Stromal cell of bone marrow (primary cell): ENCODE data around the gene FER1L5.

Experiments used
- DNase-seq: peaks from one replicate; pipeline ENCODE4 v3.0.0-alpha.2; 2012; ENCODE audit warnings: low read depth

Gene FER1L5

DNA sequence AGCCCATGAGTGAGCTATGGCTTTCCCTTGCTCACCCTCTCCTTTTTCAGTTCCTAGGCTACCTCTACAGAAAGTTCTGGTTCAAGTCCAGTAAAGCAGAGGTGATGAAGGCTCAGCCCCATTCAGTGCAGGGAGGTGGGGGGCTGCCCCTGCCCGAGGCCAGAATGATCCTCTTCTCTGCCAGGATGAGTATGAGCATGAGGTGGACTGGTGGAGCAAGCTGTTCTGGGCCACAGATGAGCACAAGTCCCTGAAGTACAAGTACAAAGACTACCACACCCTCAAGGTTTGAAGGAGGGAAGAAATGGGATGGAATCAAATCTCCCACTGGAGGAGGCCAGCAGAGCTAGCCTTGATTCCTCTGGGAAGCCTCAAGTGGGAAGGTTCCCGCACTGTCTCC, 54.9 kb downstream of the FER1L5 start:
- no peak for DNase-seq

DNA sequence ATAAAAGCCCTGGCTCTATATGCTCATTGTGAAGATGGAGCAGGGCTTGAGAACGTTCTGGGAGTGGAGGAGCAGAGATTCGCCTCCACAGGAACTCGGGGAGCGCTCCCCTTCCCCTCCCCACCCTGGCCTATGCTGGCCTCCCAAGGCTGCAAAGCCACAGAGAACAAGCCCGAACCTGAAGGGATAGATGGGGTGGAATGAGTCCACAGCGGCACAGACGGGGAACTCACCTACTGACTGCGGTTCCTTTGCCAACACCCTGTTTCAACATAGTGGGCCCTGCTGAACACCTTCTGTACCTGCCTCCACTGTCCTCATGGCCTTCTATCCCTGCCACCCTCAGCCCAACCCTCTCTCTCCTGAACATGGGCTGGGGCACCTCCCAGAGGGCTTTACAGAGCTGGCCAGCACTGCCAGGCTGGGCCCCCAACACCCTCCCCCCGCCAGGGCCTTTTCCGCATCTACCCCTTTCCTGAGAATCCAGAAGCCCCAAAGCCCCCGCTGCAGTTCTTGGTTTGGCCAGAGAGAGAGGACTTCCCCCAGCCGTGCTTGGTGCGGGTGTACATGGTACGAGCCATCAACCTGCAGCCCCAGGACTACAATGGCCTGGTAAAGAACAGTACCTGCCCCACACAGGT, 55.8 kb downstream of the FER1L5 start:
- DNase-seq, result no peak

DNA sequence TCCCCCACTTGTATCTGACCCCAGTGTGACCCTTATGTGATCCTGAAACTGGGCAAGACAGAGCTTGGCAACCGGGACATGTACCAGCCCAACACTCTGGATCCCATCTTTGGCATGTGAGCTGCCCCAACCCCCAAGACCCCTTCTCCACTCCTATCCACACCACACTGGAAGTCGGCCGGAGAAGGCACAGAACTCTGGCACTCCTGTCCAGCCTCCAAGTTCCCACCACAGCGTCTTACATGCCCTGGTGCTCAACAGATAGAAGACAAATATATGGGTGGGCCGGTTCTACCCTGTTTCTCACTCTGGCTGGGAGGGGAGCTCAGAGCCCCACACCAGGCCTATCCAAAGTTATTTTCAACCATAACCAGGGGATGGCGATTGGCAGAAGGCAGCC, 56.5 kb downstream of the FER1L5 start:
- DNase-seq, result no peak

DNA sequence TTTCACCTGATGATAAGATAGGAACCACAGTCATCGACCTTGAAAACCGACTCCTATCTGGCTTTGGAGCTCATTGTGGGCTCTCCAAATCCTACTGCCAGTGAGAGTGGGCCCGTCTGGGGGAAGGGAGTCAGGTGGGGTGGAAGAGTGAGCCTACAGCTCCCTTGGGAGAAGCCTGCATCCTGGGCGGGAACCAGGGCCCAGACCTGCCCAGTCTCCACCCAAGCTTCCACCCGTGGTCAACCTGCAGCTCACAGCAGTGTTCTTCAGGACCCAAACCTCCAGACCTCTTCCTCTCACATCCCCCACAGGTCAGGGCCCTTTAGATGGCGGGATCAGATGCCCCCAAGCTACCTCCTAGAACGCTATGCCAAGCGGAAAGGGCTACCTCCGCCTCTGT, 57.1 kb downstream of the FER1L5 start:
- DNase-seq, result no peak

DNA sequence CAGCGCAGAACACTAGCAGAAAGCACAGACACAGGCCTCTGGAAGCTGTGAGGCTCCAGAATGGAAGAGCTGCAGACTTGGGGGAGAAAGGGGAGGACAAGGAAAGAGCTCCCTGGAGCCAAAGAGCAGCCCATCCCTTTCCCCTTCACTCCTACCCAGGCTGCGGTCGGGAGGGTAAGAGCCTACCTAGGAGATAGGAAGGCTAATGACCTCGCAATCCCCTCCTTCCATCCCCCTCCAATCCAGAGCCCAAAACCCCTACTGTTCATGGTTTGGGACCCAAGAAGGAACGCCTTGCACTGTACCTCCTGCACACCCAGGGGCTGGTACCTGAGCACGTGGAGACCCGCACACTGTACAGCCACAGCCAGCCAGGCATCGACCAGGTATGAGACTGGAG, 57.5 kb downstream of the FER1L5 start:
- no peak for DNase-seq

DNA sequence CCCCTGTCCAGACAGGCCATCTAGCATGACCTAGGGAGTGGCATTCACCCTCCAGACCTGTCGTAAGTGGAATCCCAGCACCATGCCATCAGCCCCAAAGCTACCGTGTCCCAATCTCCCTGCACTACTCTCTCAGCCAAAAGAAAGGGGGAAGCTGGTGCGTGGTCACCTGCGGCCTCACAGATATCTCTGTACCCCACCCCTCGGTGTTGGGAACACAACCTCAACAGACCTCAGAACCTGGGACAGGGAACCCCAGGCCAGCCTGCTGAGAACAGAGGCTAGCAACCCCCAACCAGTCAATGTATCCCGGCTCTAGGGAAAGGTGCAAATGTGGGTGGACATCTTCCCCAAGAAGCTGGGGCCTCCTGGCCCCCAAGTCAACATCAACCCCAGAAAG, 59.1 kb downstream of the FER1L5 start:
- no peak for DNase-seq

DNA sequence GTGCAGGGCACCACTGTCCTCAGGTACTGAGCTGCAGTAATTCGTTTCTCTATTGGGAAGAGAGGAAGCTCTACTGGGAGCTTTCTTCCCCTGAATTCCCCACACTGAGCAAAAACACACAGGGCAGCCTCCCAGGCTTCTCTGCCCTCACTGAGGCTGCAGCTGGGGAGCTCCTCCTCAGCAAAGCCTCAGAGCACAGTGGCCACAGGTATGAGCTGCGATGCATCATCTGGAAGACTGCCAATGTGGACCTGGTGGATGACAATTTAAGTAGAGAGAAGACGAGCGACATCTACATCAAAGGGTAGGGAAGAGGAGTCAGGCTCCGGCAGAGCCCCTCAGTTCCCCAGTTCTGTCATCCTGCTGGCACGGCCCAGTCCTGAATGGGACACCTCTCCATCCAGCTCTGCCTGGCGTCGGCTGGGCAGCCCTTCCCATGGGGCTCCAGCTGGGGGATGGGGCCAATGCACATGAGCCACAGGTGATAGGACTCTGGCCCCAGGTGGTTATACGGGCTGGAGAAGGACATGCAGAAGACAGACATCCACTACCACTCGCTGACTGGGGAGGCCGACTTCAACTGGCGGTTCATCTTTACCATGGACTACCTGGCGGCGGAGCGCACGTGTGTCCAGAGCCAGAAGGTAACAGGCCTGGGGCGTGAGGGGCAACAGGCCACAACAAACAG, 59.7 kb downstream of the FER1L5 start:
- no peak for DNase-seq

DNA sequence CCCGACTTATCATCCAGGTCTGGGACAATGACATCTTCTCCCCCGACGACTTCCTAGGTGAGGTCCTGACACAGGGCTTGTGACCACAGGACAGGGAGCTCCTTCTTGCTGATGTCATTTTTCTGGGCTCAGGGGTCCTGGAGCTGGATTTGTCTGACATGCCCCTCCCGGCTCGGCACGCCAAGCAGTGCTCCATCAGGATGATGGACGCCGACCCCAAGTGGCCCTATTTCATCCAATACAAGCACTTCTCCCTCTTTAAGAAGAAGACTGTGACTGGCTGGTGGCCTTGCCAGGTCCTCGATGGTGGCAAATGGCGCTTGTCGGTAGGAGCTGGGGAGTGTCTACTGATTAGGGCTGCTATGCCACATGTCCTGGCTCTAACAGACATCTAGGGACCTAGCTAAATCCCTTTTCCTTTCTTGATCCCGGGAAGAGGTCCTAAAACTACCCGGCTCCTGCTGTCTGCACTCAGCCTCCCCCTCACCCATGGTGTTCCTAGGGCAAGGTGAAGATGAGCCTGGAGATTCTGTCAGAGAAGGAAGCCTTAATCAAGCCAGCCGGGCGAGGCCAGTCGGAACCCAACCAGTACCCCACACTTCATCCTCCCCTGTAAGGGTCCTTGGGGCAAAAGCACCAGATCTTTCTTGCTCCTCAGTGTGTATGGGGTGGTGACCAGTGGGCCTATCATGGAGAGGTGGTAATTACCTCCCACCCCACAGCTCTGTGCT, 60.6 kb downstream of the FER1L5 start:
- no peak for DNase-seq

DNA sequence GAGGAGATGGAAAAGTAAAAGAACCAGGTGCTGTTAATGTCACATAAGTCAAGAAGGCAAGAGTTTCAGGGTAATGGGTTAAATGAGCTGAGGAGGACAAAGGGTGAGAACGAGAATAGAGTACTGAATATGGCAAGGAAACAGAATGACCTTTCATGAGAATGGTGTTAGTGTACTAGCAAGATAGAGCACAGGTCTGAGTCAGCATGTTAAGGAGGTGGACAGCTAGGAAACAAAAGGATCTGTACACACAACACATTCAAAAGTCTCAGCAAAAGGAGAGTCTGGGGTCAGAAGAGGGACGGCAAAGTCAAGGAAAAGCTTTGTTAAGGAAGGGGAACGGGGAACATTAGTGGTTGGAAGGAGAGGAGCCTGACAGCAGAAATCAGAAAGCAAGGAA, 68.4 kb downstream of the FER1L5 start:
- no peak for DNase-seq

DNA sequence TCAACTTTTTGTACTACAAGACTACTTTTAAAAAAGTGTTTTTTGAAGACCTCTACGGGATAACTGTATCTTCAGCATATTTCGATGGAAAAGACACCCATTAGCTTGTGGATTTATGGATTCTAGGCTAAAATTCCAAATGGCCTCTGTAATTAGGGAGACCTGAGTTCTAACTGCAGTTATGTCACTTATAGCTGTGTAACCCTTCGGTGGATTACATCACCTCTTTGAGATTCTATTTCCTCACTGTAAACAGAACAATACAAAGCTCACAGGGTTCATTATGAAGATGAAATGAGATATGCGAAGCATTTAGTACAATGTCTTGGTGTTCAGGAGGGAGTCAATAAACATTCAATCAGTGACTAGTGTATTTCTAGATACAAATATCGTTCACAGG, 73.1 kb downstream of the FER1L5 start:
- DNase-seq, result no peak

DNA sequence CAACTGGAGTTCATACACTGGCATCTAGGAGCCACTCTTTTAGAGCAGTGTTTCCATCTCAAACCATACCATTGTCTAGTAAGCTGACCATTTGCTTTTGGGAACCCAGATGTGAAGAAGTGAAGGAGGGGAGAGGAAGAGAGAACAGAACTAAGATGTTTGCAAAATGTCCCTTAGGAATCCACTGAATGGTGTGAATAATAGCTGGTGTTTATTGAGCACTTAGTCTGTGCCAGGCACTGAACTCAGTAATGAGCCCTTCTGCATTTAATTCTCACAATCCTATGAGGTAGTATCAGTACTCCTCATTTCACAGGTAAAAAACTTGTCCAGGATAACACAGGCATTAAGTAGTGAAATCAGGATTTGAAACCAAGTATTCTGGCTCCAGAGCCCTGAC, 73.8 kb downstream of the FER1L5 start:
- DNase-seq, result no peak

DNA sequence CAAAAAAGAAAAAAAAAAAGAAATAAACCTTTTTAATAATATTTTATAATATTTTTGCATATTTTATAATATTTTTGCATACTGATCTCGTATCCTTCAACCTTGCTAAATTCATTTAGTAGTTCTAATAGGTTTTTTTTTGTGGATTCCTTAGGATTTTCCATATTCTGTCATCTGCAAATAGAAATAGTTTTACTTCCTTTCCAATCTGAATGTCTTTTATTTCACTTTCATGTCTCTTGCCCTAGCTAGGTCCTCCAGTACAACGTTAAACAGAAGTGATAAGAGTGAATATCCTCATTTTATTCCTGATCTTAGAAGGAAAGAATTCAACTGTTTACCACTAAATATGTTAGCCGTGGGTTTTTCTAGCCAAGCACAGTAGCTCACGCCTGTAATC, 83.6 kb downstream of the FER1L5 start:
- no peak for DNase-seq

DNA sequence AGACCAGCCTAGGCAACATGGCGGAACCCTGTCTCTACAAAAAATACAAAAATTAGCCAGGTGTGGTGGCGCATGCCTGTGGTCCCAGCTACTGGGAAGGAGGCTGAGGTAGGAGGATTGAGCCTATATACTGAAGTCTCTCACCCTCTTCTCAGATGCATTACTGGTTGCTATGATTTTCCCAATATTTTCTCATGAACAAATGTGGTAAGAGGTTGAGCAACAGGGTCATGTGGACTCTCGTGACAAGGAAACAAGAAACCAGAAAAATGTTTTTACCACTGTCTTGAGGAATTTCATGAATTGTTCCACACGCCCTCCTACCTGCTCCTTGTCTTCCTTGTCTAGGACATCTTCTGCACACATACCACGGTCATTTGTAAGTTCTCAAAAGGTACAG, 84.9 kb downstream of the FER1L5 start:
- no peak for DNase-seq

DNA sequence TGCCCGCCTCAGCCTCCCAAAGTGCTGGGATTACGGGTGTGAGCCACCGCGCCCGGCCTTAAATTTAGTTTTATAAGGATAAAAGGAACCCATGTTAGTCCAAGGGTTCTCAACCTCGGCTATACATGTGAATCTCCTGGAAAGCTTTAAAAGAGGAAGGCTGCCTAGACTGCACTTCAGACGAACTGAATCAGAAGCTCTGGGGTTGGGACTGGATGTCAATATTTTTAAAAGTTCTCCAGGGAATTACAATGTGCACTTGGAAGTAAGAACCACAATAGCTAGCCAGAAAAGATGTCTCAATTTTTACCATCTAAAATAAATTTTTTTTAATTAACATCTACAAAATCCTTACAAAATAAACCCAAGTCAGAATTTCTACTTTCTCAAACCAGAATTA, 87.2 kb downstream of the FER1L5 start:
- DNase-seq, result peak; percentile 25

DNA sequence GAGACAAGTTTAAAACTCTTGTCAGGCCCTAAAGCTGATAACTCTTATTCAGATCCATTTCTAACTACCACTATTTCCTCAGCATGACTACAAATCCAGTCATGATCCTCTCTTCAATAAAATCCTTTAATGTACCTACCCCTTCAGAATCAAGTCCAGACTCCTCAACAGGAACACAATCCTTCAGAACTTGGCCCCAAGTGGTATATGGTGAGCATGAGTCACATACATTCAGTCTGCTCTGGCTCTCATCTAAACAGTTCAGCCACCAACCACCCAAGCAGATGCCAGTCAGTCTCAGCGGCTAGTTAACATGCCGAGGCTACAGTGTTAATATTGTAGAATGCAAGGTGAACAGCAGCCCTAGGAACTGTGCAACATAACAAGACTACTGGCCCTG, 87.6 kb downstream of the FER1L5 start:
- peak; percentile 67 for DNase-seq

DNA sequence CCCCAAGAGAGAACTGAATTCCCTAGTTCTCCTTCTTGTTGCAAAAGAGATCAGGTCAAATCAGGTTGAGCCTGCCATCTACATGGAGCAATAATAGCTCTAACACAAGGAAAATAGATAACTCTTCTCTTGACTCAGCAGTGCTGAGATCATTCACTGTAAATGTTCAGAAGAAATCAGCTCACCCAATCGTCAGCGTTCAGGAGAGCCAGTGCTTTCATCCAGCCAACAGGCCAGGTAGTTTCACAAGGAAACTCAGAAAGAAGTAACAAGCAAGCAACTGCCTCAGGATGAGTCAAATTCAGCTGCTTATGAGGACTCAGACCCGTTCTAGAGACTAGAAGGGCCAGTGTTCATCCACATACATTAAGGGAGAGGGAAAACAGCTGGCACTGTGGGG, 91.4 kb downstream of the FER1L5 start:
- DNase-seq, result no peak

DNA sequence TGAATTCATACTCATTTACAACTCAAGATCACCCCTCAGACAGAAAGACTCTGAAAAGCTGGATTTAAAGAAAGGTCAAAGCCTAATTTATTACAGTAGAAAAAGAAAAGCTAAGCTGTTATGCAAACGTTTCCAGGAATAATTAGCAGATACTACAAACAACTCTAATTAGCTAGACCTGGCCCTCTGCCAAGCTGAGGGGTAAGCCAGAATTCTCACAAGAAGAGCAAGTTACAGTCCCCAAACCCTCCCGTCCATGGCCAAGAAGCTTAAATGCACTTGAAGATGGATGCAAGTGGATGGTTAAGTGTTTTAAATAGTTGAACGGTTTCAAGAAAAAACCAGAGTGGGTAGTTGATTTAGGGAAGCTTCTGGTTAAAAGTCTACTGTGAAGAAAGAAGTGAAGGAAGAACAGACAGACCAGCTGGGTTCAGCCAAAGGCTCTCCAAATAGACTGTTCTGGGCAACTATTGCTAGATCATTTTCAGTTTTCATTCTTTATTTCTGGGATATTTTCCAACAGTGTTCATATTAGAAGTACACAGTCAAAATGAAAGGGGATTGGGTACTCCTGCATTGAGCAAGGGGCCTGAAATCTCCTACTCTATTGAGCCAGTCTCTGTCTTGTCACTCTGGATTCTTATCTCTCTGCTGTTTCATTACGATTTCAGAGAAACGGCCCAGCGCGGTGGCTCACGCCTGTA, 92.5 kb downstream of the FER1L5 start:
- DNase-seq, result no peak

DNA sequence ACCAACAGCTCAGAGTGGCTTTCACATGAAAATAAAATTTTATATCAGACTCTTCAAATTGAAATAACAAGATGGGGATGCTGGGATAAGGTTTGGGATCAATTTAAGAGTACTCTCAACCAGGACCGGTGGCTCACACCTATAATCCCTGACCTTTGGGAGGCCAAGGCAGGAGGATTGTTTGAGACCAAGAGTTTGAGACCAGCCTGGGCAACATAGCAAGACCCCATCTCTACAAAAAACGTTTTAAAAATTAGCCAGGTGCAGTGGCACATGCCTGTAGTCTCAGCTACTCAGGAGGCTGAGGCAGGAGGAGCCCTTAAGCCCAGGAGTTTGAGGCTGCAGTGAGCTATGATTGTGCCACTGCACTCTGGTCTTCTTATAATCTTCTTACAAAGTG, 94.7 kb downstream of the FER1L5 start:
- no peak for DNase-seq

DNA sequence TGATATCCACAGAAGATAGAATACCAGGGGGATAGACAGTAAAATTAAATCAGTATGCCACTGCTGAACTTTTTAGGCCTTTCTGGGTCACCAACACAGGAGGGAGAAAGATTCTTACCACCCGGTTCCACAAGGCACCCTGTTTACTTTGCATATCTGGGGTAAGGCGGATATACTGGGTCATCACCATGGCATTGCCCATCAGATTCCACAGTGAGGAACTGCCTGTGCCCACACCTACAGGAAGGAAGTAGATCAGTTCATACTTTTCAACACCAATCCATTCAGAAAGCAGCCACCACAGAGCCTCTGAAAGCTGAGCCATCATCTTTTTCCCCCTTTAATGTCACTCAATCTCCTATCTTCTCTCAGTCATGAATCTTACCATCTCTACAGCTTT, 95.3 kb downstream of the FER1L5 start:
- DNase-seq, result no peak

DNA sequence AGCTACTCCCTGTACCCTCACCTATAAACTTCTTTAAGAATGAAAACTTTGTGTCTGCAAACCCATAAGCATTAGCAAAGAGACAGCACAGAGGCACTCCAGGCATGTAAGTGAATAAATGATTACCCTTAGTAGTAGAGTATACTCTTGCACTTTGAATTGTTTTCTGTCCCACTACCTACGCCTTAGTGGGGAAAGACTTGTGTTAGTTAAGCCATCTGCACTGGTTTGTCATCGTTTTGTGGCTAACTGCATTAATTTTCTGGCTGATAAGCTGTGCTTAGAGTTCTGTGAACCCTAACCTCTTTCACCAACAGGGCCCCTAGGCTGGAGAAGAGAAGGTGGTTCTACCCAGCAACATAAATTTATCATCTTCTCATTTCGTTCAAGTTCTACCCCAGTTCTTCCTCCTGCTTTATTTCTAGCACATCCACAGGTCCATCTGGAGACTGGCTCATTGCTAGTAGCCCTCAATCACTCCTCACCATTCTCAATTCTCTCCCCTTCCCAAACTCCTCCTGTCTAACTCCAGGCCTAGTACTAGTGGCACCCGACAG, 96.6 kb downstream of the FER1L5 start:
- no peak for DNase-seq

DNA sequence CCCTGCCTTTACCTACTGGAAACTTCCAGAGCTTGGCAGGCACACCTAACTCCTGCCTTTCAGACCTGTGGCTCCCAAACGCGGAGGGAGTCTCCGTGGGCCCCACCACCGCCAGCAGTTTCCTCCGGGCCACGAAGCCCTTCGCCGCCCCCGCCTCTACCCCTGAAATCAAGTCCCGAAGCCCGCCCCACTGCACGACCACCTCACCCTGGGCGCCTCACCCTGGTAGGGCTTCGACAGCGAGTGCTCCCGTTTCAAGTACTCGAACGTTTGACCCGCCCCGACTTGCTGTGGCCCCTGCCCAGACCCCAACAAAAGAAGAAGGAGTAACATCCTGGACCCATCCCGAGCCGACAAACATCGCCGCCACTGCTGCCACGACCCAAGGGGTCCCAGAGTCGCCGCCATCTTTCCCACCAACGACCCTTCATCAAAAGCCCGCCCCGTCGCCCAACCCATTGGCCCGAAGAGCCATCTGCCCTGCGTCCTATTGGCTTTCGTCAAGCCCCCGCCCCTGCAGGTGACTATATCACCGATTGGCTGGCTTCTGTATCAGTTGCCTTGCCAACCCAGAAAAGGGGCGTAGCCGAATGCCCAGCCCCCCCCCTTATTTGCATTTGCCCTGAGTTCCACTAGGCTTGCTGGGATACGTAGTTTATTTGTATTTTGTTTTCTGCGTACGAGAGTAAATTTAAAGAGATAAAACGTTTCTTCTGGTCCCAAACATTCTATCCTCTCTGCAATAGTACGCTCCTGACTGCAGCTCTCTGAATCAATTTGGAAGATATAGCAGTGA, 97.3 kb downstream of the FER1L5 start, which contains the start of gene LMAN2L:
Gene LMAN2L, minus strand, starts transcription at position 432 of the 796 bp plus-strand sequence. Its CDS starts 24 bp downstream, at position 408.
- peak; percentile 97 for DNase-seq
